ENCODE measurements around the gene NPR2. TPM values are rescaled to one million over a fixed set of nuclear protein-coding genes. Genes with fewer than 3 reads are reported as not detected.

Gene NPR2
- total and polyA plus RNA-seq, 4 donors = 6.2 to 16.1 (median 13.5) TPM

- TF ChIP-seq CTCF (IDR thresholded peaks at IDR 0.05; ENCODE audit: control extremely low read depth, extremely low read depth) = no peak
- no peak for ATAC-seq (ENCODE audit: insufficient read depth, low FRiP score)
- peak overlapping the region; percentile 54 for H3K4me3 ChIP-seq
- H3K27me3 ChIP-seq (ENCODE audit: control insufficient read depth in 3 of 3, insufficient read depth in 3 of 3, low read length in 2 of 3) = no peaks in the 10 kb centered on the region
- H3K4me1 ChIP-seq (ENCODE audit: control insufficient read depth in 5 of 5, insufficient read depth in 5 of 5, low read length in 5 of 5) = peaks cover 0 to 21% (median 9%) of the 10 kb centered on the region in 5 donors
- H3K9me3 ChIP-seq (ENCODE audit: control insufficient read depth in 4 of 4, insufficient read depth in 3 of 4, low read length in 3 of 4) = no peaks in the 10 kb centered on the region
- H3K36me3 ChIP-seq (ENCODE audit: control insufficient read depth in 4 of 4, insufficient read depth in 4 of 4, low read length in 4 of 4) = peaks cover 0 to 25% (median 10%) of the 10 kb centered on the region in 4 donors
- no peak overlapping the region for H3K9ac ChIP-seq (ENCODE audit: insufficient read depth in 1 of 2, low read length in 2 of 2)
- peak in 1 of 3 donors; percentile 33 for DNase-seq
- WGBS, 2 donors = 11 to 12% methylated on average over 12 of the region's 12 CpGs
- peak overlapping the region; percentile 1 to 65 for H3K27ac ChIP-seq (ENCODE audit: low read depth in 1 of 2, low read length in 1 of 2)
Observed at GRCh38 chr9:35811381-35812024, 20.1 kb downstream of the NPR2 start.

GRCh38 chr9:35812025-35812602 lies 20.7 kb downstream of the NPR2 start, which contains the start of gene SPAG8:
TSS of gene SPAG8 (minus strand) at chr9:35812262. CDS start at chr9:35812147, 115 bp downstream.
- 1% methylated on average over 28 of the region's 28 CpGs for WGBS, 2 donors
- no peaks in the 10 kb centered on the region for H3K27me3 ChIP-seq (ENCODE audit: control insufficient read depth in 3 of 3, insufficient read depth in 3 of 3, low read length in 2 of 3)
- peaks cover 0 to 19% (median 8%) of the 10 kb centered on the region in 4 donors for H3K36me3 ChIP-seq (ENCODE audit: control insufficient read depth in 4 of 4, insufficient read depth in 4 of 4, low read length in 4 of 4)
- DNase-seq (peak; percentile 95 to 98 (median 96)), ATAC-seq (ENCODE audit: insufficient read depth, low FRiP score) (peak; percentile 63)
- peak within 1 kb of the TSS in 1 of 2 donors; percentile 51 for H3K9ac ChIP-seq (ENCODE audit: insufficient read depth in 1 of 2, low read length in 2 of 2)
- H3K9me3 ChIP-seq (ENCODE audit: control insufficient read depth in 4 of 4, insufficient read depth in 3 of 4, low read length in 3 of 4) = no peaks in the 10 kb centered on the region
- H3K4me1 ChIP-seq (ENCODE audit: control insufficient read depth in 5 of 5, insufficient read depth in 5 of 5, low read length in 5 of 5) = peaks cover 0 to 21% (median 9%) of the 10 kb centered on the region in 5 donors
- H3K4me3 ChIP-seq = peak within 1 kb of the TSS; percentile 54
- no peak for TF ChIP-seq CTCF (IDR thresholded peaks at IDR 0.05; ENCODE audit: control extremely low read depth, extremely low read depth)
- peak within 1 kb of the TSS; percentile 65 to 88 for H3K27ac ChIP-seq (ENCODE audit: low read depth in 1 of 2, low read length in 1 of 2)

GRCh38 chr9:35813434-35814105 lies 22.2 kb downstream of the NPR2 start:
- no peaks in the 10 kb centered on the region for H3K27me3 ChIP-seq (ENCODE audit: control insufficient read depth in 3 of 3, insufficient read depth in 3 of 3, low read length in 2 of 3)
- H3K36me3 ChIP-seq (ENCODE audit: control insufficient read depth in 4 of 4, insufficient read depth in 4 of 4, low read length in 4 of 4) = peaks cover 0 to 8% (median 5%) of the 10 kb centered on the region in 4 donors
- no peak for ATAC-seq (ENCODE audit: insufficient read depth, low FRiP score)
- DNase-seq = no peak
- peaks cover 0 to 21% (median 9%) of the 10 kb centered on the region in 5 donors for H3K4me1 ChIP-seq (ENCODE audit: control insufficient read depth in 5 of 5, insufficient read depth in 5 of 5, low read length in 5 of 5)
- peak overlapping the region in 1 of 2 donors; percentile 51 for H3K9ac ChIP-seq (ENCODE audit: insufficient read depth in 1 of 2, low read length in 2 of 2)
- peak overlapping the region; percentile 38 to 92 for H3K27ac ChIP-seq (ENCODE audit: low read depth in 1 of 2, low read length in 1 of 2)
- H3K9me3 ChIP-seq (ENCODE audit: control insufficient read depth in 4 of 4, insufficient read depth in 3 of 4, low read length in 3 of 4) = no peaks in the 10 kb centered on the region
- H3K4me3 ChIP-seq = no peak overlapping the region
- 79 to 87% methylated on average over 10 of the region's 10 CpGs for WGBS, 2 donors
- TF ChIP-seq CTCF (IDR thresholded peaks at IDR 0.05; ENCODE audit: control extremely low read depth, extremely low read depth) = no peak

Data from lung (tissue), 12 donors.